HG03139 (cell line): ENCODE data around the gene COMMD7.

ENCODE experiments used
- ATAC-seq: cut with Tn5 transposase; IDR thresholded peaks from one replicate; pipeline ENCODE4 v1.9.1; 2021; ENCODE audit not compliant: unreplicated experiment

COMMD7 gene

GRCh38 chr20:32743237-32744112 is at the start of gene COMMD7:
TSS of gene COMMD7 (minus strand) at chr20:32743467. CDS start at chr20:32743391, 76 bp downstream.
- peak; percentile 48 for ATAC-seq

DNA sequence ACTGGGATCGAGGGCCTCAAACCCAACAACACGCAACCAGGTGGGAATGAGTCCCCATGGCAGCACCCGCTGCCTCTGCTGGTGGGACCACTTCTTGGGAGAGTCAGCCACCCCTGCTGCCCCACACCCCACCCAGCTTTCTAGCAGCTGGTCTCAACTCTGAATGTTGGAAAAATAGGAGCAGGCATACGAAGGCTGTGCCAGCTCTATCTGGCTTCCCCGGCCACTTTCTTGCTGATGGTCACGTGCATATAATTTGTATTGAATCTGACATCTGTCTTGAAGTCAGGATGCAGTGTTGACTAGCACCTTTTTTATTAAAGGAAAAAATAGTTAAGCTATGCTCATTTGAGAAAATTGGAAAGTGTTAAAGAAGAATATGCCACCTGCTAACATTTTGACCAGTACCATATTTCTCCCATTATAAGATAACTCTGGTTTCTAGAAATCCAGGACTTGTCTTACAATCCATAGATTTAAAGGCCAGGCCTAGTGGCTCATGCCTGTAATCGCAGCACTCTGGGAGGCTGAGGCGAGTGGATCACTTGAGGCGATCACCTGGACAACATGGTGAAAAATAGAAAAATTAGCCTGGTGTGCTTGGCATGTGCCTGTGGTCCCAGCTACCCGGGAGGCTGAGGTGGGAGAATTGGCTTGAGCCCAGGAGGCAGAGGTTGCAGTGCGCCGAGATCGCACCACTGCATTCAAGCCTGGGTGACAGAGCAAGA is 49.6 kb upstream of the COMMD7 start:
- ATAC-seq, result no peak

GRCh38 chr20:32792316-32792715 is 49.0 kb upstream of the COMMD7 start:
- ATAC-seq, result no peak

DNA sequence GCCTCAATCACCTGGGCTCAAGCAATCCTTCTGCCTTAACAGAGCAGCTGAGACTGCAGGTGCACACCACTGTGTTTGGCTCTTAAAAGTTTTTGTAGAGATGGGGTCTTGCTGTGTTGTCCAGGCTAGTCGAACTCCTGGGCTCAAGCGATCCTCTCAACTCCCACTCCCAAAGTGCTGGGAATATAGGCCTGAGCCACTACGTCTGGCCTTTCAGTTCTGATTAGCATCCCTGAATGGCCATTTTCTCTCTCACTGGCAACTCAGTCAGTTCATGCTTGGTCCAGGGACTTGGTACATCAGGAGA is 47.4 kb upstream of the COMMD7 start:
- ATAC-seq, result no peak

DNA sequence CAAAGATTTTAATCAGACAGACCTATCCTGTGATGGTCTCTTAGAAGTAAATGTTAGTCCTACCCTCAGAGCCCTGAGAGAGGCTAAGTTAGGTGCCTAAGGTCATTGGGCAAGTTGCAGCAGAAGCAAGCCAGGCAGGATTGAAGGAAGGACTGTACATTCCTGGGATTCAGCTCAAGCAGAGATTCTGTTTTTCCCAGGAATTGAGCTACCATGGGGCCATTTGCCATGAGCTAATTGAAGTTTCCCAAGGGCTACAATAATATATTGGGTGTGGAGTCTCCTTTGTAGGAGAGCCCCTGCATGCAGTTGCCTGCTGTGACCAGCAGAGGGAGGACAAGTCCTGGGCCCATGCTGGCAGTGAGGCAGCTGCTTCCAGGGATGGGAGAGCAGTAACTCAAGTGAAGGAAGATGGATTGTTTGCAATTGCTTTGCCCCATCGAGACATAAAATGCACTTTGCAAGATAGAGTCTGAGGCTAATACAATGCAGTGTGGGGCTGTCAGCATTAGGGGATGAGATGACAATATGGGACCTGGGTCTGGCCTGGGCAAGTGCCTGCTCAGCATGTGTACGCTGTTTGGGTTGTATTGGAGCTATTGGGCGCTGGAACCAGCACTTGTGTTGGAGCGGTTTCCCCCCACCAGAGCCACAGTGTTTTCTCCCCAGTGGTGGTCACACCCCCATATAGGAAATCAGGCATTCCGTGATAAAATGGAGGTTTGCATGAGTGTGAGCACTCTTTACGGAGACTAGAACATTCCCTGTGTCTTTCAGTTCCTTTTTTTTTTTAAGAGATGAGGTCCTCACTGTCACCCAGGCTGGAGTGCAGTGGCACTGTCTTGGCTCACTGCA is 46.9 kb upstream of the COMMD7 start:
- no peak for ATAC-seq

- no peak for ATAC-seq
Observed at GRCh38 chr20:32787168-32787567, 43.9 kb upstream of the COMMD7 start.

DNA sequence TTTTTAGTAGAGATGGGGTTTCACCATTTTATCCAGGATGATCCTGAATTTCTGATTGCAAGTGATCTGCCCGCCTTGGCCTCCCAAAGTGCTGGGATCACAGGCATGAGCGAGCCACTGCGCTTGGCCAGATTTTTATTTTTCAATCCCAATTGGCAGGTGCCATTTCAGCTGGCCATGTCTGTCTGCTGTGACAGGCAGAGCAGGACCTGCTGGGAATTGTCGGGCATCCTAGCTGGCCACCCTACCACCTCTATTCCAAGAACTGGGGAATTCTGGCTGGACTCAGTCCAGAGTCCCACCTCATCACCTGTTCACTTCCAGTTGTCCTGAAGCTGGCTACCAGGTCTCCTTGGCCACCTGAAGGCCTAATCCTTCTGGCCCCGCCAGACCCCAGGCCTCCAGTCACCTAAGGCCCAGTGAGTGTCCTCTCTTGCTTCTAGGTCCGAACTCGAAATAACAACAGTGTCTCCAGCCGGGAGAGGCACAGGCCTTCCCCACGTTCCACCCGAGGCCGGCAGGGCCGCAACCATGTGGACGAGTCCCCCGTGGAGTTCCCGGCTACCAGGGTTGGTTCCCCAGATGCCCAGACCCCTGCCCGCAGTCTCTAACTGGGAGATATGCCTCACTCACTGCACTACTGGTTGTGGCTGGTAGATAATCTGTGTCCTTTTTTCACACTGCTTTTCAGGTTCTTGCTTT is 42.9 kb upstream of the COMMD7 start:
- ATAC-seq, result no peak

DNA sequence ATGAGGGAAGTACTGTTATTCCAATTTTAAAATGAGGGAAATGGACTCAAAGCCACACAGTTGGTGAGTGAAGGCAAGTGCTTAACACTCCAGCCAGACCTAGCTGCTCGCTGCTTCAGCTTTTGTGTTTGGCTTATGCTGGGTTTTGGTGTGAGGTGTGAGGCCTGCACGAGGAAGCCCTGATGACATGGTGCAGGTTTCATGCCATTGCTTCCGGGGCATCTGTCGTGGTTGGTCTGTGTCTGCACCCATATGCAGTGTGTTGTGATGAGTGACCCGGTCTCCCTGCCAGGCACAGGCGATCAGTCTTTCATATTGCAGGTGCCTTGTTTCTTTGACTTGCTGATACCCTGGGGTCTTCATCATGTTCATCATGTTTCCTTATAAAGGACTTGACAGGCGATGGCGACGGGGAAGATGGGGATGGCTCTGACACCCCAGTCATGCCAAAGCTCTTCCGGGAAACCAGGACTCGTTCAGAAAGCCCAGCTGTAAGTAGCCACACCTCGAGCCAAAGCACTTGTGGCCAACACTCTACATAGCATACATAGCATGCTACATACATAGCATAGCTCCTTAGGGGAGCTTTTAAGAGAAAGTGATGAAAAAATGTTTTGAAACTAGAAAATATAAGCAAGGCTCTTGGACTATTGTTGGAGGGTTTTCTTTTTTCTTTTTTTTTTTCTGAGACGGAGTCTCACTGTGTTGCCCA is 41.3 kb upstream of the COMMD7 start:
- ATAC-seq, result no peak

- ATAC-seq, result no peak
Observed at GRCh38 chr20:32780749-32781655, 37.7 kb upstream of the COMMD7 start.

- no peak for ATAC-seq
Observed at GRCh38 chr20:32780278-32780677, 37.0 kb upstream of the COMMD7 start.

DNA sequence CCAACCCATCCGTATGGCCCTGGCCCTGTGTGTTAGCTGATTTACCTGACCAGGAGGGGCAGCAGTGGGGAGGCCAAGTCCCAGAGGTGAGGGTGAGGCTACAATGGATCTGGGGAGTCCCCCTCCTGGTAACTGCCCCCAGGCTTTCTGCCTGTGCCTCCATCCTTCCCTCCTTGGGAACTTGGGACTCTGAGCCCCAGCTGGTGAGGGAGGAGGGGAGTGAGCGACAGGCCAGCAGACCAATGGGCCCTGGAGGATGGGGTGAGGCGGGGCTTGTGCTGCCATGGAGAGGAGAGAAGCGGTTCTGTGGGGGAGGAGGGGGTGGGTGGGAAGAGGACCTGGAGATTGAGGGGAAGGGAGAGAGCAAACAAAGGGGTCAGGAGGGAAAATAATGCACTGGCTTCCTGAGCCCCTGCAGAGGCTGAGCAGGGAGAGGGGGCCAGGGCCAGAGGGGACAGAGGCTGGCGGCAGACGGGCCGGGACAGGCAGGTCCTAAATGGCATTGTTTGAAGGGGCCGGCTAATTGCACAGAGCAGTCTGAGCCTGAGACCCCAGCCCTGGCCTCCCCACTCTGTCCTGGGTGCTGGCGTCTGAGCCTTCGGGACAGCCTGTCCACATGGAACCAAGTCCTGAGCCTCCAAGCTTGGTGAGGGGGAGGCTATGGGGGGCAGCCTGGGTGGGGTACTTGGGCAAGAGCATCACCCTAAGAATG is 36.4 kb upstream of the COMMD7 start:
- no peak for ATAC-seq

DNA sequence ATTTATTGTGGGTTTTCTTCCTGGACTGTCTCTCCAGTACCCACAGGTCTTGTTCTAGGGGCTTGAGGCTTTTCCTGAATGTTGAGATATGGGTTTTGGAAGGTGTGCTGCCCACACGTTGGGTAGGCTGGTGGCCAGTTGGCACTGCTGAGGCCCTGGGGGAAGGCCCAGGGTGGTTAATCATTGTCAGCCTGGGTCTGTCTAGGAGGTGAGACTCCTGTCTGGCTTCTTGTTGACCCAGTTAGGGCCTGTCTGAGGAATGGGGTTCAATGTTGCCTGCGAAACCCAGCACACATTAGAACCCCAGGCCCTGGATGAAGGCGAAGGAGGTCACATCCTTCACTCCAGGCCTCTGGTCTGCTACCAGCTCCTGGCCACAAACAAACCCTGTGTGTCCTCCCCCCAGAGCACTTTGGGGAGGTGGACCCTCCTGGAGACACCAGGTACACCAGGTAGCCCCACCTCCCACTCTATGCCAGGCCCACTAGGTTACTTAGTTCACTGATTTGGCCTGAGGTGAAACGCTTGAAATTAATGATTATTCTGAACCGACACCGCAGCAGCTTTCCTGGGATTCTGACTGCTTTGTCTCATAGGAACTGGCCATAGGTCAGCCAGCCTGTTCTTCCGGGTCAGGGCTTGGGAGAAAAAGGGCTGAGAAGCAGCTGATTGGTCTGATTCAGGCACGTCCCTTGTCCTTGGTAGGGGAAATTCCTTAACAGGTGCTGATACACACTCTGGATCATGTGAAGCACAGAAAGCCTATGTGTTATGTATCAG is 34.1 kb upstream of the COMMD7 start:
- ATAC-seq, result no peak

GRCh38 chr20:32775336-32775991 is 32.2 kb upstream of the COMMD7 start:
- no peak for ATAC-seq

- no peak for ATAC-seq
Observed at GRCh38 chr20:32773855-32774254, 30.6 kb upstream of the COMMD7 start.

DNA sequence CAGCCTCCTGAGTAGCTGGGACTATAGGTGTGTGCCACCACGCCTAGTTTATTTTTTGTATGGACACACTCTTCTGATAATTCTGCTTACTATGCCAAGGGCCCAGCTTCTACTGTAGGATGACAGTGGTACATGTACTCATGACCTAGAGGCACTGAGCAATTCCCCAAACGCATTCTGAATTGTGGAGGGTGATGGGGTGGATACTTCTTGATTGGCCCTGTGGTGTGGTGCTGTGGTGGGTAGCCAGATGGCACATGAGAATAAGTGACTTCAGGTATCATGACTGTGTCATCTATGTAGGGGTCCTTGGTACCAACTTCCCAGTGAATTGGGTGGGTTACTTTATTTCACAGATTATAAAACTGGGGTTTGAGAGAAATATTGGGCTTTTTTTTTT is 30.0 kb upstream of the COMMD7 start:
- ATAC-seq, result no peak

DNA sequence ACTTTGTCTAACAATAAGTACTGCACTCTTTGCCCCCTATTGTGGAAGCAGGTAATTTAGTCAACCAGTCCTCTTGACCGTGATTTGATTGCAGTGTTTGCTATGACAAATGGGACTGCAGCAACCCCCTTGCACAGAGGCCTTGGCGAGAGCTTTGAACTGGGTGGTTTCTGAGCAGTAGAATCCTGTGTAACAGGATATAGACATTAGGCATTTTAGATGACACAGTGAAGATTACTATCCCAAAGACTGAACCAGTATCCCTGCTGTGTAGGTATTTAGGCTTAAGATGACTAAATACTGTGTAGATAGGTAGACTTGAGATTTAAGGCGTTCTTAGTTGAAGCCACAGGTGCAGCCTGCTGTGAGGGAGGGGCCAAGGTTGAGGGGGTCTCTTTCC is 28.8 kb upstream of the COMMD7 start:
- ATAC-seq, result no peak

DNA sequence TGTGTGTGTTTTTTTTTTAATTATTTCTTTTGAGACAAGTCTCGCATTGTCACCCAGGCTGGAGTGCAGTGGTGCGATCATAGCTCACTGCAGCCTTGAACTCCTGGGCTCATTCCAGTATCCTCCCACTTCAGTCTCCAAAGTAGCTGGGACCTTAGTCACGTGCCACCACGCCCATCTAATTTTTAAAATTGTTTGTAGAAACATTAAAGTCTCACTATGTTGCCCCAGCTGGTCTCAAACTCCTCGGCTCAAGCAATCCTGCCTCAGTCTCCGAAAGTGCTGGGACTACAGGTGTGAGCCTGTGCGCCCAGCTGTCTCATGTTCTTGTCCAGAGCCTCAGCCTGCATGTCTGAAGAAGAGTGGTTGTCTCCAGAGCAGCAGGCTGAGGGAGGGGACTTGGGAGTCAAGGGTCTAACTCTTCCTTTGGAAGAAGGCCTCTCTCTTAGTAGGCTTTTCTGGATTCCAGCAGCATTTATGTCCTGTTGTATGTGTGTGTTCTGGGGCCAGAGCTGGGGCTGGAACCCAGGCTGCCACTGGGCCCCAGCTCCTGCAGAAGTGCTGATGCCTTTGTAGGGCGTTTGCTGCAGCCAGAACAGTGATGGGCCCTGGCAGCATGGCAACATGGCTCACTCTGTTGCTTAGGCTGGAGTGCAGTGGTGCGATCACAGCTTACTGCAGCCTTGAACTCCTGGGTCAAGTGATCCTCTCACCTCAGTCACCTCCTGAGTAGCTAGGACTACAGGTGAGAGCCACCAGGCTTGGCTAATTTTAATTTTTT is 24.3 kb upstream of the COMMD7 start:
- ATAC-seq, result no peak
